Raji (cell line): ENCODE measurements around the gene FGF22.

Experiments
- POLR2A ChIP-seq: IDR thresholded peaks from 2 replicates; pipeline ENCODE4 v1.6.1; 2011; ENCODE audit warnings: low read depth, low read length, control low read depth; ENCODE audit not compliant: insufficient read depth

Gene FGF22

GRCh38 chr19:647566-648284 lies 8.0 kb downstream of the FGF22 start:
- TF ChIP-seq POLR2A = no peak

GRCh38 chr19:648305-648704 lies 8.6 kb downstream of the FGF22 start:
- no peak for TF ChIP-seq POLR2A

- no peak for TF ChIP-seq POLR2A
Observed at GRCh38 chr19:648904-649801, 9.5 kb downstream of the FGF22 start.

- no peak for TF ChIP-seq POLR2A
Observed at GRCh38 chr19:650121-650520, 10.4 kb downstream of the FGF22 start.

- TF ChIP-seq POLR2A = no peak
Observed at GRCh38 chr19:651114-651818, 11.6 kb downstream of the FGF22 start.

GRCh38 chr19:651991-652390 lies 12.3 kb downstream of the FGF22 start:
- TF ChIP-seq POLR2A = no peak

- TF ChIP-seq POLR2A = no peak
Observed at GRCh38 chr19:652467-653389, 13.0 kb downstream of the FGF22 start.

GRCh38 chr19:653425-653824 lies 13.7 kb downstream of the FGF22 start:
- TF ChIP-seq POLR2A = no peak

GRCh38 chr19:655691-656090 lies 16.0 kb downstream of the FGF22 start:
- TF ChIP-seq POLR2A = no peak

- TF ChIP-seq POLR2A = no peak
Observed at GRCh38 chr19:656751-657559, 17.3 kb downstream of the FGF22 start.

- TF ChIP-seq POLR2A = no peak
Observed at GRCh38 chr19:657611-658010, 17.9 kb downstream of the FGF22 start.

- no peak for TF ChIP-seq POLR2A
Observed at GRCh38 chr19:658059-658839, 18.6 kb downstream of the FGF22 start.
